Upper lobe of left lung (tissue), 4 donors: ENCODE data around the gene MARCHF6.

ENCODE experiments used
- CTCF ChIP-seq, 6 experiments: fragments of 450-650 bp in 4 of 6; fragments of 200-600 bp in 2 of 6; sonication (generic) in 2 of 6; IDR thresholded peaks; one replicate each; pipeline ENCODE4 v1.5.1; 2016 to 2019; ENCODE audit warnings: antibody characterized with exemption in 6 of 6
- POLR2A ChIP-seq, 4 donors: fragments of 450-650 bp; IDR thresholded peaks; one replicate each; pipeline ENCODE4 v1.5.1; 2016 to 2017; ENCODE audit warnings: antibody characterized with exemption in 4 of 4, mild to moderate bottlenecking in 2 of 4

GRCh38 chr5:10317825-10318682 is 35.4 kb upstream of the MARCHF6 start:
- TF ChIP-seq CTCF (IDR thresholded peaks at IDR 0.05) = no peak
- no peak for TF ChIP-seq POLR2A (IDR thresholded peaks at IDR 0.05)
